SKM-1 (cell line): ENCODE data around the gene SSPN.

Source experiments
- DNase-seq: peaks from one replicate; lab custom pipeline; 2025; ENCODE audit not compliant: unreplicated experiment; lab: John Stamatoyannopoulos, UW

Gene SSPN

GRCh38 chr12:26187014-26187798 is 8.2 kb upstream of the SSPN start:
- no peak for DNase-seq

- no peak for DNase-seq
Measured at GRCh38 chr12:26188127-26188526, 7.2 kb upstream of the SSPN start.

- DNase-seq: no peak
Measured at GRCh38 chr12:26188641-26189040, 6.7 kb upstream of the SSPN start.

GRCh38 chr12:26192142-26192541 is 3.2 kb upstream of the SSPN start:
- DNase-seq: no peak

- DNase-seq: no peak
Measured at GRCh38 chr12:26193539-26193938, 1.8 kb upstream of the SSPN start.

GRCh38 chr12:26195641-26196420 is 458 bp downstream of the SSPN start:
- no peak for DNase-seq

- no peak for DNase-seq
Measured at GRCh38 chr12:26196421-26196716, 996 bp downstream of the SSPN start.

- DNase-seq: no peak
Measured at GRCh38 chr12:26197832-26198231, 2.5 kb downstream of the SSPN start.

- no peak for DNase-seq
Measured at GRCh38 chr12:26198742-26199141, 3.4 kb downstream of the SSPN start.

GRCh38 chr12:26203167-26203780 is 7.9 kb downstream of the SSPN start:
- DNase-seq: no peak

- DNase-seq: no peak
Measured at GRCh38 chr12:26204612-26205289, 9.4 kb downstream of the SSPN start.

- DNase-seq: no peak
Measured at GRCh38 chr12:26205298-26205697, 9.9 kb downstream of the SSPN start.

GRCh38 chr12:26205941-26206340 is 10.6 kb downstream of the SSPN start:
- DNase-seq: no peak

- DNase-seq: no peak
Measured at GRCh38 chr12:26211331-26211730, 16.0 kb downstream of the SSPN start.

- DNase-seq: no peak
Measured at GRCh38 chr12:26212396-26212795, 17.0 kb downstream of the SSPN start.

- no peak for DNase-seq
Measured at GRCh38 chr12:26212988-26213387, 17.6 kb downstream of the SSPN start.

GRCh38 chr12:26214121-26214520 is 18.7 kb downstream of the SSPN start:
- no peak for DNase-seq

GRCh38 chr12:26219736-26220135 is 24.4 kb downstream of the SSPN start:
- DNase-seq: no peak

- DNase-seq: no peak
Measured at GRCh38 chr12:26224657-26225056, 29.3 kb downstream of the SSPN start.

GRCh38 chr12:26226122-26226521 is 30.7 kb downstream of the SSPN start:
- no peak for DNase-seq

GRCh38 chr12:26226629-26227360 is 31.4 kb downstream of the SSPN start:
- no peak for DNase-seq
